ENCODE data around the gene S100A7.
A peak's percentile ranks its signal among the peaks of the same experiment; 100 is the strongest.
"Not testable (repeated sequence)": the region's sequence is repeated elsewhere in the genome, so short reads cannot be mapped to it uniquely, and the experiment has no call there.

Gene S100A7

GRCh38 chr1:153475282-153475681, 14.8 kb upstream of the S100A7 start:
- DNase-seq, result no peak

DNA sequence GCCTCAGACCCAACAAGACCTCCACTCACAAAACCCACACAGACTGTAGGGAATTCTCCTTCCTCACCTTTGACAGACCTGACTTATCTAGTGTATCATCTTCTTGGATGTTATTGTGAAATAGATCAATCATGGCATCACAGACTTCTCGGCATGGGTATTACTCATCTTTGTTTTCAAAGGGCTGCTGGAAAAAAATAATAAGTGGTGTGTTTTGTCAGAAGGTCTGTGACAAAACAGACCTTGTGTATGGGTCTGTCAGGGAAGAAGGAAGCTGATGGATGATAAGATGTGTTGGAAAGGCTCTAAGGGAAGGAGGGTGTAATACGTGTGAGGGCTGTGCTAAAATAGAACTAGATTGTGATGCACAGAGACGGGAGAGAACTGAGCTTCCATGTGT, 13.9 kb upstream of the S100A7 start:
- DNase-seq, result no peak

DNA sequence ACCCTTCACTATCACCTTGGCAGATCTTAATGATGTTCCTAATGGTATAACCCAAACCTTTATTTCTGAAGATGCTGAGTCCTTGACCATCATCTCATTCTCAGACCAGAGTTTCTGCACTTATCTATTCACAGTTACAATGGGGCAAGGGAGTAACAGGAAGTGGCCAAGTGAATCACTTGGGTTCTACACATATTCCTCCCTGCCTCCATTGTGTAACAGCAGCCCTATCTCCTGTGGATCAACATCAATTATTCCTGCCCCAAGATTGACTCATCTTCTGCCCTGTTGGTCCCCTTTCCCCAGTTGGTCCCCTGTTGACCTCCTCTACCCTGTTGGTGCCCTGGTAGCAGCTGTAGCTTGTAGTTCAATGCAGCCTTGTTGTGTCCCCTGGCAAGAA, 10.3 kb upstream of the S100A7 start:
- DNase-seq, result peak; percentile 27

DNA sequence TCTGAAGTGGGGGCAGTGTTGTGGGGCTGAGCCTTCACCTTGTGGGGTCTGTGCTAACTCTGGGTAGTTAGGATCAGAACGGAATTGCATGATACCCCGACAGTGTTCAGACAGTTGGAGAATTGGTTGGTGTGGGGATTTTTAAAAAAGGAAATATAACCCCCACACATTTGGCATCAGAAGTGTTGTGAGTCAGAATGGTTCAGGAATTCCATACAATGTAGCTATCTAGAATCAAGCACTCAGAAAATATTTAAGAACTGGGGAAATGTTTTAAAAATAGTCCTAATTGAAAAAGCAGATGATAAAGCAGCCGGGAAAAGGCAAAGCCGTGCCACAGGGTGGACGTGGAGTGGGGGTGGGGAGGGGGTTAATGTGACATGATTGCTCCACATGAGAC, 6.5 kb upstream of the S100A7 start:
- DNase-seq, result no peak

- peak; percentile 45 for DNase-seq
Observed at GRCh38 chr1:153465811-153466636, 5.6 kb upstream of the S100A7 start.

DNA sequence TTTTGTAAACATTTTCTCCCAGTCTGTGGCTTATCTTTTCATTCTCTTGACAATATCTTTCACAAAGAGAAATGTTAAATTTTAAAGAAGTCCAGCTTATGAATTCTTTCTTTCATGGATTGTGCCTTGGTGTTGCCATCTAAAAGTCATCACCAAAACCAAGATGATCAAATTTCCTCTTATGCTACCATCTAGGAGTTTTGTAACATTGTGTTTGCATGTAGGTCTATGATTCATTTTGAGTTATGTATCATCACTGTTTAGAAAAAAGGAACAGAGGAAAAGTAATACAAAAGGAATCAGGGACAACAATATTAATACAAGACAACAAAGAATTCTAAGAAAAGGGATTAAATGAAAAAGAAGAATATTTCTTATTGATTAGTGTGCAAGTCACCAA, 2.3 kb upstream of the S100A7 start:
- peak; percentile 69 for DNase-seq

GRCh38 chr1:153459655-153460054, 796 bp downstream of the S100A7 start:
- DNase-seq, result no peak

DNA sequence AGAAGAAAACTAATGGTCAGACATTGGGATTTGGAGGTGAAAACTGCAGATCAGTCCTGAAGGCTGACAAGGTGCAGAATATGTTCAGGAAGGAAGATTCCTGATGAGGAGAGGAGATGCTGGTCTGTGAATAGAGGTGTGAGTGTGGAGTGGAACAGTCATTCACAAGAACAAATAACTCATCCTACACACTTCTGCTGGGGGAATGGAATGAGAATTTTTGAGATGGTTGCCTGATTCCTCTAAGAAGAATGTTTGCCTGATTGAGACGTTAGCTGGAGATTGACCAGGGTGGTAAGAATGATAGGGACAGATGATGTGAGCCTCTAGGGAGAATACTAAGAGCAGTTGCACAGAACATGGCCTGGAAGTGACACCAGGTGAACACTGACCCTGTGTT, 4.1 kb downstream of the S100A7 start:
- DNase-seq, result no peak

GRCh38 chr1:153448851-153449250, 11.6 kb downstream of the S100A7 start:
- DNase-seq, result not testable (repeated sequence)

DNA sequence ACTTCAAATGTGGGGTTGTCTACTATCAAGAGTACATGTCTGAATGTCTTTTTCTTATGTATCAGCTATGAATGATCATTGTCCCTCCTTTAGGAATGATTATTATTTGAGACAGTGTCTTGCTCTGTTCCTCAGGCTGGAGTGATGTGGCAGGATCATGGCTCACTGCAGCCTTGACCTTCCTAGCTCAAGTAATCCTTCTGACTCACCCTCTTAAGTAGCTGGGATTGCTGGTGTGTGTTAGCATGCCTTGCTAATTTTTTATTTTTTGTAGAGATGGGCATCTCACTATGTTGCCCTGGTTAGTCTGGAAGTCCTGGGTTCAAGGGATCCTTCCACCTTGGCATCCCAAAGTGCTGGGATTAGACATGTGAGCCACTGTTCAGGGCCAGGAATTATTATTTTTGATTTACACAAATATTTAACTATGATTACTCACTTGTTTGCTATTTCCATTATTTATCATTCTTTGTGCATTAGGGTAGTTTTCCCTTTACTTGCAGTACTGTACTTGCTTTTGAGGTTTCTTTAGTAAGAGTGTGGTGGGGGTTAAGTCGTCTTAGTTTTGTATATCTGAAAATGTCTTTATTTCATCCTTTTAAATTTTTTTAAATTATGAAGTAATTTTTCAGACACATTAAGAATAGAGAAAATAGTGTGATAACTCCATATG, 12.8 kb downstream of the S100A7 start:
- no peak for DNase-seq

DNA sequence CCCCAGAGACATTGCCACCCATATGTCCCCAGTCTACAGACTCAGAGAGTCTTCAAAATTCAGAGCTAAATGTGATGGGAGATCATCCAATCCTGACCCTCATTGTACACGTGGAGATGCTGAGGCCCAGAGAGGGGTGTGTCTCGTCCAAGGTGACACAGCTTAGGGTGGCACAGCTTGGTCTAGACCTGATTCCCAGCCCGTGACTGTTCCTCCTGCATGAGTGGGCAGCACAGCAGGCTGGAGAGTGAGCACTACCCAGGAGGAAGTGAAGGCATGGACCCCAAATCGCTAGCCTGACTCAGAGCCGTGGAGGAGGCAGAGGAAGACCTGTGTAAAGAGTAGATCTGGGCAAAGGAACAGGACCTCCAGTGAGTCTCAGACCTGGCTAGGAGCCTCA, 16.4 kb downstream of the S100A7 start:
- DNase-seq, result no peak

DNA sequence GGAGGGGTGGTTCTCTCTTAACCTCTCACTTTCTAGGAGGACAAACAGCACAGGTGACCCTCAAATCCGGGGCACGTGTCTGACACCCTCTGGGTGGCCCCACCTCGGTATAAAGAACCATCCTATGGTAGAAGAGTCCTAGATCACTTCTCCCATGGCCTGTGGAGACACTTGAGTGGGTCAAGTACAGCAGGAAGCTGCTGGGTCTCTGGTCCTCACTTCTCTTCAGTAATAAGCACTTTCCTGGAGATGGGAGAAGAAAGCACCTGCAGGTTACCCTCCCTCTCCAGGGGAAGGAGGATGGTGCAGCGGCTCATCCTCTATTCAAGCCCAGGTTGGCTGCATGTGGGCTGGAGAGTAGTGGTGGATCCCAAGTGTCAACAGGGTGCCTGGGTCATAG, 17.0 kb downstream of the S100A7 start:
- DNase-seq, result no peak

DNA sequence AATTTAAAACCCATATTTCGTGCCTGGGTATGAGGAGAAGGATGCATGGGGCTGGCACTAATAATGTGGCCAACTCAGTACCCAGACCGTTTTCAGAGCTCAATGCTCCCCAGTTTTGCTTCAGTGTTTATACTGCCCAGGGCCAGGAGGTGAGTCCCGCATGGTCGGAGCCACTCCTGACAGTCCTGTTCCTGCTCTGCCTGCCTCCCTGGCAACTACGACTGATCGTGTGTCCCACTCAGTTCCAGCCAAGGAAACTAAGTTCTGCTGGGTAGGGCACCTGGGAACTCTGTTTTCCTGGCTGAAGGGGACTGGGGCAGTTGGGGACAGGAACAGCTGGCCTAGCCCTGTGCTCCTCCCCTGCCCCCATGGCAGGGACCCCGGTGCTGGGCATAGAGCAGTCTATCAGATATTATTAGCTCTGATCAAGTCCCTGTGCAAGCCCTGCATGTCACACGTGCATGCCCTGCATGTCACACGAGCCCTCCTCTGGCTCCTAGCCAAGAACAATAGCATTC, 19.2 kb downstream of the S100A7 start:
- DNase-seq, result no peak

DNA sequence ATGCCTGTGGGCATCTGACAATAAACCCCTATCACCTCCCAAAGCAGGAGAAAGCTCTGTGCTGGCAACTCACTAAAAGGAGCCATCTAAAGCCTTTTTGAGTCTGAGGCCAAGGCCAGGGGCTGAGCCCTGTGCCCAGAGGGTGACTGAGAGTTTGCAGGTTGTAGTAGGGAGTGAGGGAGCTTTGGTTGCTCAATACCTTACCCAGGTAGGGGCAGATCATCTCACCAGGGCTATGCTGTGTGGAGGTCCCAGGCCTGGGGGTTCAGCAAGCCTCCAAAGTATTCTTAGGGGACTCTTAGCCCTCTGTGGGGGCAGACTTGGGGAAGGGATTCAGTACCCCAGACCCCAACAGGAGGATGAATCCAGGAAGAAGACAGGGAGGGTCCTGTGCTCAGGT, 21.2 kb downstream of the S100A7 start:
- DNase-seq, result no peak

DNA sequence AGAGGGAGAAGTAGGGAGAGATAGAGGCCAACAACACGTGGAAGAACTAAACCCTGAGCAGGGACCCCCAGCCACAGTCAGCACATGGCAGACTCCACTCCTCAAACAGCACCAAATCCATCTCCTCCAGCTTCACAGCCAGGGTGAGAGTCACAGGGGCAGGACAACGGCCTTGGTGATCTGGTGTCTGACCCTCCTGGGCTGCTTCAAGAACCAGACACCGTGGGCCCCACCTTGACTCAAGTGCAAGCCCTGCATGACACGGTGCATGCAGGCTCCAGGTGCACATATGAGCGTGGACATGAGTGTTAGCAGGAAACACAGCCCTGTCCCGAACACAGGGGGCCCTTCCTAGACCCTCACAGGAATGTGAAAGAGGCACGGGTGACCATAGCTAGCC, 21.9 kb downstream of the S100A7 start:
- no peak for DNase-seq

GRCh38 chr1:153437236-153437635, 23.2 kb downstream of the S100A7 start:
- no peak for DNase-seq

GRCh38 chr1:153434746-153435455, 25.6 kb downstream of the S100A7 start:
- no peak for DNase-seq

GRCh38 chr1:153432874-153433681, 27.4 kb downstream of the S100A7 start:
- DNase-seq, result no peak

DNA sequence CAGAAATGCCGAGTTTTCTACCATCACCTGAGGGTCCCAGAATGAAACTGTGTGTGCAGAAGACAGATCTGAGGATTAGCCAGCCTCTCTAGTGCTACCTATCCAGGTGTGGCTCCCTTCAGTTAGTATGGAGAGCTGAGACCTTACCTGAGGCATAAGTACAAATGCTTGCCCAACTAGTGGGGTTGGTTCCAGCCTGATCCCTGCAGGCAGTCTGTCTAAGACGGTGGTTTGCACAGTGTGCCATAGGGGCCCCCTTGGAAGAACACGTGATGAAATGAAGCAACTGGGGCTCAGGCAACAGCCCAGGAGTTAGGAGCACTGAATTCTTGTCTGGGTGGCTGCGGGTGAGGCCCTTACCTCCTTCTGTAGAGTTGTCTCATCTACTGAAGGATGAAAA, 28.5 kb downstream of the S100A7 start:
- no peak for DNase-seq

DNA sequence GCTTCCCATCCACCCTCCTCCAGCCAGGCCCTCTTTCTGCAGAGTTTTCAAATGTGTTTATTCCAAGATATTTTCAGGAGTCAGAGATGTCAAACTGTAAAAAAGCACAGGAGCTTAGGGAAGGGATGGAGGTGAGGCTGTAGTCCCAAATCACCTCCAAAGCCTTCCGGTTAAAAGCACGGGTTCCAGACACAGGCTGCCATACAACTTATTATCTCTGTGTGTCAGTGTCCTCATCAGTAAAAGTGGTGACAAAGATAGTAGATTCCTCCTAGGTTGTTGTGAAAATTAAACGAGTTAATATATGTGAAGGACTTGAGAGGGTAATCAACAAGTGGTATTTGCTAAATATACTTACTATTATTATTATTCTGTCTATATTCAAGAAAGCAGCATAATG, 29.0 kb downstream of the S100A7 start:
- no peak for DNase-seq

GRCh38 chr1:153431002-153431401, 29.4 kb downstream of the S100A7 start:
- no peak for DNase-seq

- no peak for DNase-seq
Observed at GRCh38 chr1:153430561-153430960, 29.9 kb downstream of the S100A7 start.

GRCh38 chr1:153430166-153430553, 30.3 kb downstream of the S100A7 start:
- DNase-seq, result no peak
